SK-N-SH (cell line): ENCODE results near the gene SLC44A2.

ENCODE experiments used
- ELF1 ChIP-seq: IDR thresholded peaks from 2 replicates; pipeline ENCODE4 v1.4.0; 2012
- EP300 ChIP-seq, 2 experiments: IDR thresholded peaks; 2 replicates each; pipeline versions ENCODE4 v1.4.0 to v1.6.1; 2012; ENCODE audit warnings: borderline replicate concordance in 1 of 2, low read depth in 1 of 2, low read length in 1 of 2
- EZH2phosphoT487 ChIP-seq: fragments of 200-600 bp; sonication (generic); IDR thresholded peaks from 2 replicates; pipeline ENCODE4 v1.6.1; 2017; ENCODE audit warnings: low read depth, mixed run types, mild to moderate bottlenecking, antibody characterized with exemption, moderate library complexity, borderline replicate concordance
- GABPA ChIP-seq: IDR thresholded peaks from 2 replicates; pipeline ENCODE4 v1.4.0; 2012; ENCODE audit warnings: low read depth, mild to moderate bottlenecking
- GATA2 ChIP-seq: sonication (generic); formaldehyde crosslinking; IDR thresholded peaks from 2 replicates; pipeline ENCODE4 v1.5.0; 2020; ENCODE audit warnings: mild to moderate bottlenecking, missing genetic modification reagents
- POLR2AphosphoS5 ChIP-seq: IDR thresholded peaks from 2 replicates; pipeline ENCODE4 v1.6.1; 2012; ENCODE audit warnings: low read depth, low read length
- RFX5 ChIP-seq: IDR thresholded peaks from 2 replicates; pipeline ENCODE4 v1.6.1; 2012; ENCODE audit warnings: mild to moderate bottlenecking, improper control_type of control experiment, low read length
- SIN3A ChIP-seq: IDR thresholded peaks from 2 replicates; pipeline ENCODE4 v1.6.1; 2012; ENCODE audit warnings: low read depth, mild to moderate bottlenecking, low read length, moderate library complexity, borderline replicate concordance
- TF ChIP-seq, protein P1 (sequence below): IDR thresholded peaks from 2 replicates; pipeline ENCODE4 v1.4.0; 2012; ENCODE audit warnings: low read depth
- TF ChIP-seq, protein P2 (sequence below): fragments of 150-350 bp; IDR thresholded peaks from 2 replicates; pipeline ENCODE4 v1.6.1; 2017; ENCODE audit warnings: antibody characterized with exemption, low read length, low read depth, borderline replicate concordance
- TF ChIP-seq, protein P3 (sequence below): fragments of 200-600 bp; sonication (generic); IDR thresholded peaks from 2 replicates; pipeline ENCODE4 v1.6.1; 2017; ENCODE audit warnings: antibody characterized with exemption, mild to moderate bottlenecking, moderate library complexity
- TF ChIP-seq, protein P4 (sequence below): fragments of 150-350 bp; IDR thresholded peaks from 2 replicates; pipeline ENCODE4 v1.6.1; 2016; ENCODE audit warnings: mild to moderate bottlenecking, low read depth, low read length
- TF ChIP-seq, protein P5 (sequence below): IDR thresholded peaks from 2 replicates; pipeline ENCODE4 v1.4.0; 2012; ENCODE audit warnings: low read depth, borderline replicate concordance

DNA sequence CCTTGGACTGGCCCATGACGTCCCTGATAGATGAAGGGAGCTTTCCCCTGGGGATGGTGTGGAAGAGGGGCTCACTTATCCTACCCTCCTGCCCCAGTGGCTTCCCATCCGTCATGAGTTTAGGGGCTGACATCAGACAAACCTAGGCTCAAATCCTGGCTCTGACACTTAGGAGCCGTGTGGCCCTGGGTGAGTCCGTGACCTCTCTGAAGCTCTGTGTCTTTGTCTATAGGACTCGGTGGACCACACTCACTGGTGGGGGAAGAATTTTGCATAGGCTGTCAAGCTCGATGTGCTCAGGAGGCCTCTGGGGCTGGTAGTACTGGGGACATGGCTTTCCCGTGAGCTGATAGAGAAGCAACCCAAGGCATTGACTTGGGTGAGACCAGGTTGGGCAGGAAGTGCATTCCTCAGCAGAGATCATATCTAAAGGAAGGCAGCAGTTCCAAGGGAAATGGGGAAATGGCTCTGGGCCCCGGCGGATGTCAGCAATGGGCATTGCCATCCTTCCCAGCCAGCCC, 20.8 kb upstream of the SLC44A2 start:
- TF ChIP-seq, protein P1, sequence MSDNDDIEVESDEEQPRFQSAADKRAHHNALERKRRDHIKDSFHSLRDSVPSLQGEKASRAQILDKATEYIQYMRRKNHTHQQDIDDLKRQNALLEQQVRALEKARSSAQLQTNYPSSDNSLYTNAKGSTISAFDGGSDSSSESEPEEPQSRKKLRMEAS, result no peak
- TF ChIP-seq, protein P2, sequence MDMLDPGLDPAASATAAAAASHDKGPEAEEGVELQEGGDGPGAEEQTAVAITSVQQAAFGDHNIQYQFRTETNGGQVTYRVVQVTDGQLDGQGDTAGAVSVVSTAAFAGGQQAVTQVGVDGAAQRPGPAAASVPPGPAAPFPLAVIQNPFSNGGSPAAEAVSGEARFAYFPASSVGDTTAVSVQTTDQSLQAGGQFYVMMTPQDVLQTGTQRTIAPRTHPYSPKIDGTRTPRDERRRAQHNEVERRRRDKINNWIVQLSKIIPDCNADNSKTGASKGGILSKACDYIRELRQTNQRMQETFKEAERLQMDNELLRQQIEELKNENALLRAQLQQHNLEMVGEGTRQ, result no peak
- TF ChIP-seq POLR2AphosphoS5 (no peak), SIN3A (no peak), RFX5 (no peak), EP300 (IDR thresholded peaks at IDR 0.05; ENCODE audit: borderline replicate concordance in 1 of 2, low read depth in 1 of 2, low read length in 1 of 2) (no peak), ELF1 (no peak), EZH2phosphoT487 (no peak), GATA2 (CRISPR knock-in tag) (no peak), GABPA (no peak)
- TF ChIP-seq, protein P3, sequence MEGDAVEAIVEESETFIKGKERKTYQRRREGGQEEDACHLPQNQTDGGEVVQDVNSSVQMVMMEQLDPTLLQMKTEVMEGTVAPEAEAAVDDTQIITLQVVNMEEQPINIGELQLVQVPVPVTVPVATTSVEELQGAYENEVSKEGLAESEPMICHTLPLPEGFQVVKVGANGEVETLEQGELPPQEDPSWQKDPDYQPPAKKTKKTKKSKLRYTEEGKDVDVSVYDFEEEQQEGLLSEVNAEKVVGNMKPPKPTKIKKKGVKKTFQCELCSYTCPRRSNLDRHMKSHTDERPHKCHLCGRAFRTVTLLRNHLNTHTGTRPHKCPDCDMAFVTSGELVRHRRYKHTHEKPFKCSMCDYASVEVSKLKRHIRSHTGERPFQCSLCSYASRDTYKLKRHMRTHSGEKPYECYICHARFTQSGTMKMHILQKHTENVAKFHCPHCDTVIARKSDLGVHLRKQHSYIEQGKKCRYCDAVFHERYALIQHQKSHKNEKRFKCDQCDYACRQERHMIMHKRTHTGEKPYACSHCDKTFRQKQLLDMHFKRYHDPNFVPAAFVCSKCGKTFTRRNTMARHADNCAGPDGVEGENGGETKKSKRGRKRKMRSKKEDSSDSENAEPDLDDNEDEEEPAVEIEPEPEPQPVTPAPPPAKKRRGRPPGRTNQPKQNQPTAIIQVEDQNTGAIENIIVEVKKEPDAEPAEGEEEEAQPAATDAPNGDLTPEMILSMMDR, result no peak
- TF ChIP-seq, protein P4, sequence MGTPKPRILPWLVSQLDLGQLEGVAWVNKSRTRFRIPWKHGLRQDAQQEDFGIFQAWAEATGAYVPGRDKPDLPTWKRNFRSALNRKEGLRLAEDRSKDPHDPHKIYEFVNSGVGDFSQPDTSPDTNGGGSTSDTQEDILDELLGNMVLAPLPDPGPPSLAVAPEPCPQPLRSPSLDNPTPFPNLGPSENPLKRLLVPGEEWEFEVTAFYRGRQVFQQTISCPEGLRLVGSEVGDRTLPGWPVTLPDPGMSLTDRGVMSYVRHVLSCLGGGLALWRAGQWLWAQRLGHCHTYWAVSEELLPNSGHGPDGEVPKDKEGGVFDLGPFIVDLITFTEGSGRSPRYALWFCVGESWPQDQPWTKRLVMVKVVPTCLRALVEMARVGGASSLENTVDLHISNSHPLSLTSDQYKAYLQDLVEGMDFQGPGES, result no peak
- TF ChIP-seq, protein P5, sequence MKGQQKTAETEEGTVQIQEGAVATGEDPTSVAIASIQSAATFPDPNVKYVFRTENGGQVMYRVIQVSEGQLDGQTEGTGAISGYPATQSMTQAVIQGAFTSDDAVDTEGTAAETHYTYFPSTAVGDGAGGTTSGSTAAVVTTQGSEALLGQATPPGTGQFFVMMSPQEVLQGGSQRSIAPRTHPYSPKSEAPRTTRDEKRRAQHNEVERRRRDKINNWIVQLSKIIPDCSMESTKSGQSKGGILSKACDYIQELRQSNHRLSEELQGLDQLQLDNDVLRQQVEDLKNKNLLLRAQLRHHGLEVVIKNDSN, result no peak
